Measurements from ENCODE around the gene ASB8. TPM values are rescaled to one million over a fixed set of nuclear protein-coding genes. Genes with fewer than 3 reads are reported as not detected.

Gene ASB8
- total and polyA plus RNA-seq, 9 of the 15 experiments (the other 6 are each of a cell fraction or from before 2014, with no cell fraction given) = 13.3 to 29.0 (median 19.6) TPM

DNA sequence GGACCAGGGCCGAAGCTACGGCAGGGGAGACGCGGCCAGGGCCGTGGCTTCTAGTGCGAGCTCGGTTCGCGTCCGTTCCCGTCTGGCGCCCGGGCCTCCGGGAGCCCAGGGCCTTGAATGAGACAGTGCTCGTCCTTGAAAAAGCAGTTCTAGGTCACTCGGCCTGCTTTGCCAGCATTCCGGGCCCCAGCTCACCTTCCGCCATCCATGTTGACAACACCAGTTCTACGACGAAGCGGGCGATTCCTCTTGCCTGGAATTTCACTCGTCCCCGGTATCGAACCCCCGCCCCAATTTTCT is 41.3 kb upstream of the ASB8 start (continued):
- TF ChIP-seq, protein P1, sequence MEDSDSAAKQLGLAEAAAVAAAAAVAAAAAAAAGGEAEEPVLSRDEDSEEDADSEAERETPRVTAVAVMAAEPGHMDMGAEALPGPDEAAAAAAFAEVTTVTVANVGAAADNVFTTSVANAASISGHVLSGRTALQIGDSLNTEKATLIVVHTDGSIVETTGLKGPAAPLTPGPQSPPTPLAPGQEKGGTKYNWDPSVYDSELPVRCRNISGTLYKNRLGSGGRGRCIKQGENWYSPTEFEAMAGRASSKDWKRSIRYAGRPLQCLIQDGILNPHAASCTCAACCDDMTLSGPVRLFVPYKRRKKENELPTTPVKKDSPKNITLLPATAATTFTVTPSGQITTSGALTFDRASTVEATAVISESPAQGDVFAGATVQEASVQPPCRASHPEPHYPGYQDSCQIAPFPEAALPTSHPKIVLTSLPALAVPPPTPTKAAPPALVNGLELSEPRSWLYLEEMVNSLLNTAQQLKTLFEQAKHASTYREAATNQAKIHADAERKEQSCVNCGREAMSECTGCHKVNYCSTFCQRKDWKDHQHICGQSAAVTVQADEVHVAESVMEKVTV (CRISPR knock-in tag; IDR thresholded peaks at IDR 0.05) = no peak
- peak; percentile 54 for TF ChIP-seq PHF8 (IDR thresholded peaks at IDR 0.05; ENCODE audit: borderline replicate concordance, low read length)
- TF ChIP-seq NR2C2 (CRISPR knock-in tag; IDR thresholded peaks at IDR 0.05) = peak; percentile 40; the same call in 1 of the 2 replicates
- peak; percentile 31; the same call in 1 of the 2 replicates for TF ChIP-seq NR2C2 (tag; IDR thresholded peaks at IDR 0.05)
- TF ChIP-seq, protein P2, sequence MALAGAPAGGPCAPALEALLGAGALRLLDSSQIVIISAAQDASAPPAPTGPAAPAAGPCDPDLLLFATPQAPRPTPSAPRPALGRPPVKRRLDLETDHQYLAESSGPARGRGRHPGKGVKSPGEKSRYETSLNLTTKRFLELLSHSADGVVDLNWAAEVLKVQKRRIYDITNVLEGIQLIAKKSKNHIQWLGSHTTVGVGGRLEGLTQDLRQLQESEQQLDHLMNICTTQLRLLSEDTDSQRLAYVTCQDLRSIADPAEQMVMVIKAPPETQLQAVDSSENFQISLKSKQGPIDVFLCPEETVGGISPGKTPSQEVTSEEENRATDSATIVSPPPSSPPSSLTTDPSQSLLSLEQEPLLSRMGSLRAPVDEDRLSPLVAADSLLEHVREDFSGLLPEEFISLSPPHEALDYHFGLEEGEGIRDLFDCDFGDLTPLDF (CRISPR knock-in tag; IDR thresholded peaks at IDR 0.05) = 0 out of 2 replicates have a peak, but pooled peaks have one; percentile 14
- no peak for TF ChIP-seq PYGO2 (tag; IDR thresholded peaks at IDR 0.05)
- TF ChIP-seq, protein P3, sequence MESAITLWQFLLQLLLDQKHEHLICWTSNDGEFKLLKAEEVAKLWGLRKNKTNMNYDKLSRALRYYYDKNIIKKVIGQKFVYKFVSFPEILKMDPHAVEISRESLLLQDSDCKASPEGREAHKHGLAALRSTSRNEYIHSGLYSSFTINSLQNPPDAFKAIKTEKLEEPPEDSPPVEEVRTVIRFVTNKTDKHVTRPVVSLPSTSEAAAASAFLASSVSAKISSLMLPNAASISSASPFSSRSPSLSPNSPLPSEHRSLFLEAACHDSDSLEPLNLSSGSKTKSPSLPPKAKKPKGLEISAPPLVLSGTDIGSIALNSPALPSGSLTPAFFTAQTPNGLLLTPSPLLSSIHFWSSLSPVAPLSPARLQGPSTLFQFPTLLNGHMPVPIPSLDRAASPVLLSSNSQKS (CRISPR knock-in tag; IDR thresholded peaks at IDR 0.05) = no peak
- TF ChIP-seq ZBTB17 (CRISPR knock-in tag; IDR thresholded peaks at IDR 0.05) = 0 out of 2 replicates have a peak, but pooled peaks have one; percentile 36
- no peak for TF ChIP-seq SNRNP70 (optimal IDR thresholded peaks at IDR 0.05; ENCODE audit: low read depth, low read length)
- no peak for TF ChIP-seq MAFG (tag; conservative IDR thresholded peaks at IDR 0.05)
- TF ChIP-seq ZC3H11A (IDR thresholded peaks at IDR 0.05; ENCODE audit: low read depth, low read length) = no peak
- TF ChIP-seq HMG20B (CRISPR knock-in tag; IDR thresholded peaks at IDR 0.05) = no peak
- TF ChIP-seq ZSCAN32 (CRISPR knock-in tag; IDR thresholded peaks at IDR 0.05) = no peak
- TF ChIP-seq TEAD2 (tag; IDR thresholded peaks at IDR 0.05) = peak; percentile 50; the same call in 1 of the 2 replicates
- TF ChIP-seq ZNF778 (CRISPR knock-in tag; IDR thresholded peaks at IDR 0.05) = no peak
- TF ChIP-seq SPI1 (IDR thresholded peaks at IDR 0.05; ENCODE audit: borderline replicate concordance, low read depth, low read length) = no peak
- TF ChIP-seq NCOA1 (IDR thresholded peaks at IDR 0.05; ENCODE audit: low read depth) = no peak; the same call in 1 of the 2 replicates
- no peak for TF ChIP-seq SMARCE1 (IDR thresholded peaks at IDR 0.05)
- no peak for TF ChIP-seq HDGF (IDR thresholded peaks at IDR 0.05)
- no peak for TF ChIP-seq RBFOX2 (IDR thresholded peaks at IDR 0.05; ENCODE audit: low read depth, low read length)
- TF ChIP-seq CBX2 (IDR thresholded peaks at IDR 0.05; ENCODE audit: insufficient read depth, low read length, poor library complexity, severe bottlenecking) = no peak
- TF ChIP-seq NR4A1 (CRISPR knock-in tag; IDR thresholded peaks at IDR 0.05) = no peak
- peak; percentile 8; the same call in 1 of the 2 replicates for TF ChIP-seq NR4A1 (tag; IDR thresholded peaks at IDR 0.05)
- peak; percentile 79; the same call in 1 of the 2 replicates for TF ChIP-seq POLR2G (IDR thresholded peaks at IDR 0.05; ENCODE audit: low read depth, low read length)
